Activated CD8-positive, alpha-beta memory T cell treated with anti-CD3 and anti-CD28 coated beads, Interleukin-2, amount 50 U/mL, for 1 hour (primary cell): Measurements from ENCODE around the gene MRPL19.

Source experiments
- DNase-seq: peaks from one replicate; pipeline ENCODE4 v3.0.0-alpha.2; 2020; ENCODE audit errors: extremely low read depth

The MRPL19 gene

DNA sequence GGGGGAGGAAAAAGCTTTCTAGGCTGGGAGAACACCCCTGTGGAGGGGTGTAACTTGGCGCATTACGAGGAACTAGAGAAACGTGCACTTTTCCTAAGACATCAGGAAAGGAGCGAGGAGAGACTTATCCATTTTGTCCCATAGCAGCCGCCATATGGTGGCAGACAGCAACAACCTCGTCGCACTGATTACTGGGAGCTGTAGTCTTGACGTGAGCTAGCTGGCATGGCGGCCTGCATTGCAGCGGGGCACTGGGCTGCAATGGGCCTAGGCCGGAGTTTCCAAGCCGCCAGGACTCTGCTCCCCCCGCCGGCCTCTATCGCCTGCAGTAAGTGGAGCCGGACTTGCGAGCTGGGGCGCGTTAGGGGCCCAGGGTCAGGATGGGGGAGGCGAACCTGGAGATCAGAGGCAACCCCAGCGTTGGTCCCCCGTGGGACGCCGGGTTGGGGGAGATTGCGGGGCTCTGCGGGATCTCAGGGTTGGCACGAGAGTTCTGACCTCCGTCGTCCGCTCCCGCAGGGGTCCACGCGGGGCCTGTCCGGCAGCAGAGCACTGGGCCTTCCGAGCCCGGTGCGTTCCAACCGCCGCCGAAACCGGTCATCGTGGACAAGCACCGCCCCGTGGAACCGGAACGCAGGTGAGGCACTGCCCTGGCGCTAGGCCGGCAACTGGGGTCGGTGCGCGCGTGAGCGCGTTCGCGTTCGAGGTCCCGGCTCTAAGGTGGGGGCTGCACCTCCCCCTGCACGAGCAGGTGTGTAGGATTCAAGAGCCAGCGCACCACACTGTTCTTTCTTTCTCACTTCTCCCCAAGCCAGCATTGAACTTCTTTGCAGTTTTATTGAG is at the start of gene MRPL19:
TSS of gene MRPL19 (plus strand) at position 201 of the 843 bp plus-strand sequence. CDS start at position 226, 25 bp downstream.
- peak; percentile 56 for DNase-seq

GRCh38 chr2:75596784-75597183 is 49.8 kb upstream of the MRPL19 start:
- DNase-seq: no peak

- no peak for DNase-seq
Observed at GRCh38 chr2:75597949-75598348, 48.6 kb upstream of the MRPL19 start.

GRCh38 chr2:75598589-75599155 is 47.9 kb upstream of the MRPL19 start:
- no peak for DNase-seq

GRCh38 chr2:75600461-75601011 is 46.0 kb upstream of the MRPL19 start:
- no peak for DNase-seq

GRCh38 chr2:75602724-75603342 is 43.8 kb upstream of the MRPL19 start:
- no peak for DNase-seq

GRCh38 chr2:75603477-75603876 is 43.1 kb upstream of the MRPL19 start:
- DNase-seq: no peak

GRCh38 chr2:75604484-75604883 is 42.1 kb upstream of the MRPL19 start:
- no peak for DNase-seq

GRCh38 chr2:75605770-75606529 is 40.6 kb upstream of the MRPL19 start:
- no peak for DNase-seq

- no peak for DNase-seq
Observed at GRCh38 chr2:75606761-75607399, 39.7 kb upstream of the MRPL19 start.

- DNase-seq: no peak
Observed at GRCh38 chr2:75607400-75607798, 39.2 kb upstream of the MRPL19 start.

DNA sequence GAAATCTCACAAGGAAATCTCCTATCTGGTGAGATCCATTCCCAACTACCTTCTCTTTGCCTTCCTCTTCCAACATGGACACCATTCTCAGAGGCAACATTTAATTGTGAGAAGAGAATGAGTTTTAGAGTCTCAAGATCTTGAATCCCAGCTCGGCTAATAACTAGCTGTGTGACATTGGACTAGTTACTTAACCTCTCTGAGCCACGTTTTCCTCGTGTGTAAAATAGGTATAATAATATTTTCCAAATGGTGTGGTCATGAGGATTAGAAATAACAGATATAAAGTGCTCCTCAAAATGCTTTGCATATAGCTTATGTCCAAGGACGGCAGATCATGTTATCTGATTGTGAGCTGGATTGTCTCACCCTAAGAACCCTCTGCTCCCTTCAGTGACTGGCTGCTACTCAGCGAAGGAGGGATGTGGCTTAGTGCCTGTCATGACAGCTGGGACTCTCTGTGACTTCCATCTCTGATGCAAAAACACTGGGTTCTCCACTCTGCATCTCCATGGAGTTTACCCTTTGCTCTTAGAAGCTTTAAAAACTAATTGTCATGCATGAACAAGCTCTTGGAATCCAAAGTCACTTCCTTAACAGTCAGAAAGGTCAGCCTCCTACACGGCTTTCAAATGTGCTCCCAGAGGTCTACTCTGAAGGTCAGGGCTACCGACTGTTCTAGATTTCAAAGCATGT is 38.4 kb upstream of the MRPL19 start:
- no peak for DNase-seq

- DNase-seq: no peak
Observed at GRCh38 chr2:75608684-75609333, 37.8 kb upstream of the MRPL19 start.

DNA sequence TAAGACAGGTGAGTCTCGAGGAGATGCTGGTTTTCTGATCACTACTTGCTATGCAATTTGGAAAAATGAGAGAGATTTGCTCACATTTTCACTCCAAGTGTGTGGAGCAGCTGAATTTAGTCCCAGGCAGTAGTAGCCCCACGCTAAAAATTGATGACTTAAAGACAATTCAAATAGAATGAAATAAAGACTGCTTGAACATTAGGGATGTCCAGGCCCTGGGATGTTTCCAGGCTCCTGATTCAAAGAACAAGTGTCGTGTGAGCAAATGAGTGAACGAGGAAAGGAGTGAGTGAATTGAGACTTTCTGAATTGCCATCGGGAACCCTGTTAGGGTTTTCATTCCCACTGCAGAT is 37.3 kb upstream of the MRPL19 start:
- DNase-seq: no peak

DNA sequence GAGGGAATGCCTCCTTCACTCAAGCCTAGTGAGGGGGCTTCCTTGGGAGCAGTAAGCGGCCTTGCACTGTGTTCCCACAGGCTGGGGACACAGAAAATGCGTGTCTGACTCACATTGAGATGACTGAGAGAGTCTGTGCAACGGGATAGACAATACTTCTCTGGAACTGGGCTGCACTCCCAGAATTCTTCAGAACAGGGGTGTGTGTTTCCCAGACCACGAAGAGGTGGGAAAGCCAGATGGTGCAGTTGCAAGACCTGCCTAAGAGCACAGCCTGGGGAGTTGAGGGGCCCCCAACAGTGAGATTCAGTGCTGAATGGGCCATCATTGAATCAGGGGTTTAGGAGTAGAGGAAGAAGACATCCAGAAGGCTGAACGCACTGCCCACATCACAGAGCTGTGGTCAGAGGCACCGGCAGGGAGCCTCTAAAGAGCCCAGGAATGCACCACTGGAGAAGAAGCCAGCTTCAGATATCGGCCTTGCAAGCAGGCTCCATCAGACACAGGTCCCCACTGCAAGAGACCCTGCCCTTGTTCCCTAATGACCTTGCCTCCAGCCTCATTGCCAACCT is 36.6 kb upstream of the MRPL19 start:
- no peak for DNase-seq

GRCh38 chr2:75610671-75611070 is 35.9 kb upstream of the MRPL19 start:
- DNase-seq: no peak

GRCh38 chr2:75612108-75612861 is 34.3 kb upstream of the MRPL19 start:
- DNase-seq: no peak

GRCh38 chr2:75612862-75613243 is 33.7 kb upstream of the MRPL19 start:
- no peak for DNase-seq

- DNase-seq: no peak
Observed at GRCh38 chr2:75614162-75614651, 32.4 kb upstream of the MRPL19 start.
